MM.1S (cell line): Measurements from ENCODE around the gene DCDC2C.

Experiments
- EZH2 ChIP-seq: fragments of 300-600 bp; sonication (generic); optimal IDR thresholded peaks from 2 replicates; pipeline ENCODE3; 2017; ENCODE audit warnings: low read depth, mild to moderate bottlenecking, antibody characterized with exemption, low read length, mixed read lengths
- EZH2phosphoT487 ChIP-seq: fragments of 300-600 bp; sonication (generic); IDR thresholded peaks from 2 replicates; pipeline ENCODE4 v1.6.1; 2018; ENCODE audit warnings: antibody characterized with exemption, low read length
- TF ChIP-seq, protein P1 (sequence below): fragments of 300-600 bp; sonication (generic); IDR thresholded peaks from 2 replicates; pipeline ENCODE4 v1.5.1; 2016; ENCODE audit warnings: antibody characterized with exemption, low read length, mixed read lengths

DNA sequence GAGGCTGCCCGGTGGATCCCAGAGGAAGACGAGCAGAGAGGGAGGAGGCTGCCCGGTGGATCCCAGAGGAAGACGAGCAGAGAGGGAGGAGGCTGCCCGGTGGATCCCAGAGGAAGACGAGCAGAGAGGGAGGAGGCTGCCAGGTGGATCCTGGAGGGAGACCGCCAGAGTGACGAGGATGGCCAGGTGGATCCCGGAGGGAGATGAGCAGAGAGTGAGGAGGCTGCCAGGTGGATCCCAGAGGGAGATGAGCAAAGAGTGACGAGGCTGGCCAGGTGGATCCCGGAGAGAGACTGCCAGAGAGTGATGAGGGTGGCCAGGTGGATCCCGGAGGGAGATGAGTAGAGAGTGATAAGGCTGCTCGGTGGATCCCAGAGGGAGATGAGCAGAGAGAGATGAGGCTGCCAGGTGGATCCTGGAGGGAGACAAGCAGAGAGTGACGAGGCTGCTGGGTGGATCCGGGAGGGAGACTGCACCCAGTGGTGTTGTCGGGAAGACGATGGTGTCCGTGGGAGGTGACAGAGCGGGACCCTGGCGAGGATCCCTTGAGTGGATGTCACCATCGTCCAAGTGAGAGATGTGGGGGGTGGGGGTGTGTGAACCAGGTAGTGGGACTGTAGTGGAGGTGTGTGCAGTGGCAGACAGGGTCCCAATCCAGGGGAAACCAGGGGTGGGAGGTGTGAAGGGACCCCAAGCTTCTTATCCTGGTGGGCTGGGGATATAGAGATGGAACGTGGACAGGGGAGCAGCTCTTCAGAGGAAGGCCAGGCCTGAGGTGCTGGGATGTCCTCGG is 22.3 kb downstream of the DCDC2C start:
- TF ChIP-seq, protein P1, sequence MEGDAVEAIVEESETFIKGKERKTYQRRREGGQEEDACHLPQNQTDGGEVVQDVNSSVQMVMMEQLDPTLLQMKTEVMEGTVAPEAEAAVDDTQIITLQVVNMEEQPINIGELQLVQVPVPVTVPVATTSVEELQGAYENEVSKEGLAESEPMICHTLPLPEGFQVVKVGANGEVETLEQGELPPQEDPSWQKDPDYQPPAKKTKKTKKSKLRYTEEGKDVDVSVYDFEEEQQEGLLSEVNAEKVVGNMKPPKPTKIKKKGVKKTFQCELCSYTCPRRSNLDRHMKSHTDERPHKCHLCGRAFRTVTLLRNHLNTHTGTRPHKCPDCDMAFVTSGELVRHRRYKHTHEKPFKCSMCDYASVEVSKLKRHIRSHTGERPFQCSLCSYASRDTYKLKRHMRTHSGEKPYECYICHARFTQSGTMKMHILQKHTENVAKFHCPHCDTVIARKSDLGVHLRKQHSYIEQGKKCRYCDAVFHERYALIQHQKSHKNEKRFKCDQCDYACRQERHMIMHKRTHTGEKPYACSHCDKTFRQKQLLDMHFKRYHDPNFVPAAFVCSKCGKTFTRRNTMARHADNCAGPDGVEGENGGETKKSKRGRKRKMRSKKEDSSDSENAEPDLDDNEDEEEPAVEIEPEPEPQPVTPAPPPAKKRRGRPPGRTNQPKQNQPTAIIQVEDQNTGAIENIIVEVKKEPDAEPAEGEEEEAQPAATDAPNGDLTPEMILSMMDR, result no peak
- TF ChIP-seq EZH2 (no peak), EZH2phosphoT487 (no peak)
